UCSD-AML1 (cell line): ENCODE measurements around the gene STARD13.

Experiments
- DNase-seq: peaks from one replicate; lab custom pipeline; 2025; ENCODE audit not compliant: unreplicated experiment; lab: John Stamatoyannopoulos, UW

Gene STARD13

DNA sequence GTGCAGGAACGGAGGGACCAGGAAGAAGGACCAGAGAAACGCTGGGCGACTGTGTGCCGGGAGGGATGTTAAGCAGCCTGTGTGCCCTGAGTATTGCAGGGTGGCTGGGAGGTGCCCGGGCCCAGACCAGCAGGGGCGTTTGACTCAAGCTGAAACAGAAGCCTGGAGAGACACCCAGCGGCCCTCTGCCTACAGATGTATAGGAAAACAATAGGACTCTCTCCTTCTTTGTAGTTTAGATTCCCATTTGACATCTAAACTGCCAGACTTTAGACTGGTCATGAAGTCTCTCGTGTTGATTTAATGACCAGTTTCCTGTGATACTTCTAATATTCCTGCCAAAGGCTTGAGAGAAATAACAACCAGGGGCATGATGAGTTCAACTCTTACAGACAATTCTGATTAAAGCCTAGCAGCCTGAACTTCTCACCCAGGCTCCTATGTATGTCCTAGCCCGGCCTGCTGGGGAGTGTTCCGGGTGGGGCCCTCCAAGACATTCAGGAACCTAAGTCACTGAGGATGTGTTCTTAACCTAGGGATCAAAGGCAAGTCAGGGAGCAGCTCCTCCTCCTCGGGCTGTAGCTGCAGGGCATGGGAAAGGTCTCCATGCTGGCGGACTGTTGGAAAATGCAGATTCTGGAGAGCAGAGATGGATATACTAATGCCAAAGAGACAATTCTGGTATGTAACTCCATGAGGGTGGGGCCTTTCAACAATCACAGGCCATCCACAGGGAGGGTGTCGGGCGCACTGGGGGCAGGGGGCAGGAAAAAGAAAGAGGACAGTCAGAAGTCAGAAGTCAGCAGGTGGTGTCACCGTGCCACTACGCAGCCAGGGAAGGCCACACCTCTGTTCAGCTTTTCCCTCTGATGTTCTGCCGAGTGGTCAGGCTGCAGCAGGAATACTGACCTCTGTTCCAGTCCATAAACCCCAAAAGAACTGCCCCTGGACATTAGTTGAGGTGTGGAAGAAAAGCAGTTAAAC, 131.8 kb downstream of the STARD13 start:
- DNase-seq: no peak

DNA sequence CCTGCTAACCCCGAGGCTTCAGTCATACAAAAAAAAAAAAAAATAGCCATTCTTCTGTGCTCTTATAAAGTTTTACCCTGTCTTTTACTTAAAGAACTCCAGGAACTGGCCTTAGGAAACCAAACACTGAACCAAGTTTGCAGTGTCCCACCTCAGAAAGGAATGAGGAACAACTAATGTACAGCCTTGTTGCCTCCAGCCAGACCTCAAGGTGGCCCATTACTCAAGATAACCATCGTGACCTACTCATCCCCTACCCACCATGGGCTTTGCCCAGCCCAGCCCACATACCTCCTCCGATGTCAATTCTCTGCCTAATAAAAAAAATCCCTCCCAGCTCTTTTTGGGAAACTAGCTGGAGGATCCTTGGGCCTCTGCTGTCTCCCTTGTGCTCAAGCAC, 133.2 kb downstream of the STARD13 start:
- DNase-seq: no peak

DNA sequence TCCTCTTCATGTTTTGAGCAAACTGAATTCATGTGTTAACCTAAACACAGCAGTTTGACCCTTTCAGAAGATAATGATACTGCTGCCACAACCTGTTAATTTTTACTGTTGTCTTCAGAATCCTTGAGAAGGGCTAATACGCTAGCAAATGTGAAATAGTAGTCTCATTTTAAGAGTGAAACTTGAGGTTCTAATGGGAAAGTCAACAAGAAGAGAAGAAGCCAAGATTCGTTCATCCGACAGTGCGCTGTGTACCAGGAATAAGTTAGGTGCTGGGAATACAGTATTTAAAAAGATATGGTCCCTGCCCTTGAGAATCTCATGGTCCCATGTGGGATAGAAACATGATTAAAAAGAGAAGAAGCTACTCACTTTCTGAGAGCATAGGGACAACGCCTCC, 134.9 kb downstream of the STARD13 start:
- DNase-seq: no peak

DNA sequence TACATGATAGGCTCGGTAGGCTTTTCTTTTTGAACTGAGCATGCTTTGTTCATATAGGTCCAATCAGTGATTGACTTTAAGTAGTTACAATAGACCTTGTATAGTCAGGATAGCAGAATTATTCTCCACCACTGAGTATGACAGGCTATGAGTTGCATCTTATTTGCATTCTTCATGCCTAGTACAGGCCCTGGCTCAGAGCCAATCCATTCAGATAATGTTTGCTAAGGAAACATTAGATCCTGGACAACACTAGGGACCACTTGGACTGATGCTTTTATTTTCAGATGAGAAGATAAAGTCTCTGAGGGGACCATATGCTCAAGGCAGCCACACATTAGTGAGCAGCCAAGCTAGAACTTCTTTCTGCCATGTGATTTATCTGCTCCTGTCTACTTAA, 135.4 kb downstream of the STARD13 start:
- no peak for DNase-seq

DNA sequence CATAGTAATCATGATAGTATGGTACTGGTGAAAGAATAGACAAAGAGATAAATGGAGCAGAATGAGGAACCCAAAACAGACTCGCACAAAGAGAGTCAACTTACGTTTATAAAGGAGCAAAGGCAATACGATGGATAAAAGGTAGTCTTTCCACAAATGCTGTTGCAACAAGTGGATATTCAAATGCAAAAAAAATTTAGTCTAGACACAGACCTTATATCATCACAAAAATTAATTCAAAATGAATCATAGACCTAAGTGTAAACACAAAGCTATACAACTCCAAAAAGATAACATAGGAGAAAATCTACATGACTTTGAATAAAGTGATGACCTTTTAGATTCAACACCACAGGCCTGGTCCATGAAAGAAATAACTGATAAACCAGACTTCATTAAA, 137.7 kb downstream of the STARD13 start:
- DNase-seq: no peak

DNA sequence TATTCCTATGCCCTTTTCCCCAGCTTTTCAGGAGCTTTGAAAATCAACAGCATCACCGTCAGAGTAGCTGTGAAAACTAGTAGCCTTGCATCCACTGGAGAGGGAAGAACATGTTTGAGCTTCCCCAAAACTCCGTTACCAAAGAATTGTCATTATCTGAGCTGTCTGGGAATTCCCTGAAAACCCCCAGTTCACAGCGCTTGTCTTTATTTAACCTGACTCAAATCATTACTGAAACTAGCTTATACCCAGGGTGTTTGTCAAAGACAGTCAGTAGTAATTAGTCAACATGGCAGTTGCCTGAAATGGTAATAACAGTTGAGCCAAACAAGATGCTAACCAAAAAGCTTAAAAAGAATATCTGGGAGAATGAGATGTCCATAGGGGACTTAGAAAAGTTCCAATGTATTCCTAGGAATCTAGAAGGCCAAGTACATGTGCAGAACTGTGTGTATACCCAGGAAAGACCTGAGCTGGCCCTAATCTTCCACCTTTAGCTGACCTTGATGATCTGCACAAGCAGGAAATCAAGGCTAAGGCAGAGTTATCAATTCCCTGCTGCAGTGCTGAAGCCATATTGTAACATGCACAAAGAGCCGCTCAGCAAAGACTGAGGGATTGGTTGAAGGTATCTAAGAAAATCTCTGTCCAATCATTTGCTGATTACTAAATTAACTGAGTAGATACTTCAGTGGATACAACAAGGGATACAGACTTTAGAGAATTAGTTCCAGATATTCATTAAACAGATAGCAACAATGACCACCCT, 138.5 kb downstream of the STARD13 start:
- DNase-seq: no peak

DNA sequence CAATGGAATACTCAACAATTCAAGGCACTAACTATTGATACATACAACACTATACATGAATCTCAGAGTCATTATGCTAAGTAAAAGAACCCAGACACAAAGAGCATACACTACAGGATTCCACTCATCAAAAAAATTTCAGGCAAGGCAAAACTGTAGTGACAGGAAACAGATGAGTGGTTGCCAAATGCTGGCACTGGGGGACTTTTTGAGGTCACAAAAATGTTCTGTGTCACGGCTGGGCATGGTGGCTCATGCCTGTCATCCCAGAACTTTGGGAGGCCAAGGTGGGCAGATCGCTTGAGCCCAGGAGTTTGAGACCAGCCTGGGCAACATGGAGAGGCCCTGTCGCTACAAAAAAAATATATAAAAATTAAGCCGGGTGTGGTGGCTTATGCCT, 139.9 kb downstream of the STARD13 start:
- DNase-seq: no peak

DNA sequence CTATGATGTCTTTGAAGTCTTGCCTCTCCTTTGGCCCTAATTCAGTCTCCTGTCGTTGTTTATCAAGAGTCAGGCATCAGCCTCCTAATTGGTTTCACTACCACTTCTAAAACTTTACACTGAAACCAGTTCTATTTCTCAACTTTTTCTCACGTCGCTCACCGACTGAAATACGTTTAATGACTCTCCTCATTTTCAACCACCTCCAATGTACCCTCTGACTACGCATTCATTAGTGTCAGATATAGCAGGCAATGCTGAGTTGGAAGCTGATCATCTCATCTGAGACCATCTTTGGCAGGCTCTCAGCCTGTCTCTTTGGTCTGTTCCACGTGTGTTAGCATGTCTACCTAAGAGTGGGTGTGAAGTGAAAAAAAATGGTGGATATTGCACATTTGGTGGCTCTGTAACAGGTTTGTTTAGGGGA, 141.2 kb downstream of the STARD13 start:
- DNase-seq: no peak

DNA sequence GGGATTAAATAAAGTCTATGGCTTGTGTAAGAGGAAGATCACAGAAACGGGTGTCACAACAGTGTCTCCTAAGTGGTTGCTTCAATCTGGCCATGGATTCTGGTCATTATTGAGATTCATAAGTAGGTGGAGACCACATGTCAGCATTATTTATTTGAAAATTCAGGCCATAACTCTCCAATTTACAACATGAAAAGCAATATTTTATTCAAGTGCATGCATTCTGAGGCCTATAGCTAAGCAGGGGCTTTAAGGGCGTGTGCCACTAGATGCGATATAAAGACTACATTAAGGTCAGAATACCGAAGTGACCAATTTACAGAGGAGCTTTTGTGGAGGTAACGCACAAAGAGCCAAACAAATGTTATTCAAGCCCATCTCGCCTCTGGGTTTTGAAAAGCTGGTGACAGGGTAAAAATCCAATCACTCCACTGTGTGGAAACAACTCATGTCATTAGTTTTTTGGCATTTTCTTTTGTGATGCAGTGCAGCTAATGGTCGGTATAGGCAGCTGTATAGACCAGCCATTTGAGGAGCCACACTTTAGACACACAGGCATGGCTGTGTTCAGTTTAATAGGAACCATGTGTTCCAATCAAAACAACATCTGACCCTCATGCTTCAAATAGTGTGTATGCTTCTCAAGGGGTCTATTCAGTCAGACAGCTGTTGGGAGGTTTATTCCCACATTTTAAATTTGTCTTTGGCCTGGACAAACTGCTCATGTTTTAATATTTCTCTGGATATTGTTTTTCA, 145.6 kb downstream of the STARD13 start:
- no peak for DNase-seq

DNA sequence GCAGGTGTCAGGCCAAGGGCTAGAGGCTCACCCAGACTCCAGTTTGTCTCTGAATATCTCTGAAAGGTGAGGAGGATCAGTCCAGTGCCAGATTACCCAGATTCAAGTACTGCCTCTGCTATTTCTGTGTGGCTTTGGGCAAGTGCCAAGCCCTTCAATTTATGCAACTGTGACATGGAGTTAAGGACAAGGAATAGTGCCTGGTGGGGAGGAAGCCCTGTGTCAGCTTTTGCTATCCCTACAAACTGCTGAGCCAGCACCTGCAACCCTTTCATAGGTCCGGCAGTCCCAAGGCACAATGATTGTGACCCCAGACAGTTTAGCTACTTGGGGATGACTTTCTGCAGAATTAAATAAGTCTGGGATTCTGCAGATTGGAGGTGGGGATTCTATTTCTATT, 146.4 kb downstream of the STARD13 start:
- no peak for DNase-seq

DNA sequence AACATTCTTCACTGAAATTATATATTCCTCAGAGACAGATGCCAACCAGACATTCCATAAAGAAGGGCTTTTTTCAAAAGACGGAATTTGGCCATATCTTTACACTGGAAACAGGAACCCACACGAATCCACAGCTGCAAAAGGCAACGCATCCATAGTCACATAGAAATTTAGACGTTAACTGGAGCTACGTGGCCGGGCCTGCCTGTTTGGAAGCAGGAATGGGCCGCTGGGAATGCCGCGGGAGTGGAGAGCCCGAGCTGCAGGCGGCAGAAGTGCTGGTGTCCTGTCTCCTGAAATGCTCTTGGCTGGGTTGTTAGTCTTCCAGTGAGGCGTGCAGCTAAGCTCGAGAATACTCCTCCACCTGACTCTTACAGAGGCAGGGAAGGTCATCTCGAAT, 147.1 kb downstream of the STARD13 start:
- no peak for DNase-seq

DNA sequence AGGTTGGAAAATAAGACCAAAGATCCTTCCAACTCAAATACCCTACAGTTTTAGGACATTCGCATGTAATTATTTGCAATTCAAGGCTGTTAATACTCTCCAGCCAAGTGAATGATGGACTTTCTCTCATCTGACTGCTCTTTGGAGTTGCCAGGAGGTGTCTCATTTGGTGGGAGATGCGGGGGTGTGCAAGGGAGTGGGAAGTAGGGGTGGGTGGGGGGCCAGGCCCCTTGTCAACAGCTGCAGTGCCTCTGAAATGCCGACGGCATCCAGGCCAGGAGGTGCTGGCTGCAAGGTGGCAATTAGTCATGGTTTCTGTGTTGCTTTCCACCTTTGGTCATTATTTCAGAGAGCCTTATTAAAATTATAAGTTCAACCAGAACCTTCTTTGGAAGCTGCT, 147.8 kb downstream of the STARD13 start:
- DNase-seq: no peak

DNA sequence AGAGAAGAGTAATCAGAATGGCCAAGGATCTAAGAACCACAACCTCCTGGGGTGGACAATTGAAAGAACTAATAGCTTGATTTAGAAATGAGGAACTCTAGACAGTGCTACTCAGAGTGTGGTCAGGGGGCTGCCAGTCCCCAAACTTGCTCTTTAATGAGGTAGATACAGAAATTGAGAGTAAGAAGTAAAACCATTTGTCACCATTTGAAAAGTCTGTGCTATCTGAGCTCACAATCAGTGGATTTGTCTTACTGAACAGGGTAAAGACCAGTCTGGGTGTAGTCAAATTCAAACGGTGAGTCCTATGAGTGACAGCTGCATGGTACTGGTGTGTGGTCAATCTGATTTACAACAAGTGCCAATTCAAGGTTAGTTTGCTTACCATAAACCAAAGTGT, 150.5 kb downstream of the STARD13 start:
- DNase-seq: no peak

DNA sequence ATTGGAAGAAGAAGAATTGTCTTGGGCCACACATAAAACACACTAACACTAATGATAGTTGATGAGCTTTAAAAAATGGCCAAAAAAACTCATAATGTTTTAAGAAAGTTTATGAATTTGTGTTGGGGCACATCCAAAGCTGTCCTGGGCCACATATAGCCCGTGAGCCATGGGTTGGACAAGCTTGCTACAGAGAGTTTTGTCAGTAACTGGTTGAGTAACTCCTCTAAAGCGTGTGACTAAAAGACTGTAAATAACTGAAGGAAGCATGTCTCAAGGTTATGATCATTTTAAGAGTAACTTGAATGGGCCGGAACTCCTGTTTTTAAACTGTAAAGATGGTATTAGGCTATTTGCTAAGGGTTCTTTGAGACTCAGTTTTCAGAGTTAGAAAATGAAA, 151.3 kb downstream of the STARD13 start:
- DNase-seq: no peak

DNA sequence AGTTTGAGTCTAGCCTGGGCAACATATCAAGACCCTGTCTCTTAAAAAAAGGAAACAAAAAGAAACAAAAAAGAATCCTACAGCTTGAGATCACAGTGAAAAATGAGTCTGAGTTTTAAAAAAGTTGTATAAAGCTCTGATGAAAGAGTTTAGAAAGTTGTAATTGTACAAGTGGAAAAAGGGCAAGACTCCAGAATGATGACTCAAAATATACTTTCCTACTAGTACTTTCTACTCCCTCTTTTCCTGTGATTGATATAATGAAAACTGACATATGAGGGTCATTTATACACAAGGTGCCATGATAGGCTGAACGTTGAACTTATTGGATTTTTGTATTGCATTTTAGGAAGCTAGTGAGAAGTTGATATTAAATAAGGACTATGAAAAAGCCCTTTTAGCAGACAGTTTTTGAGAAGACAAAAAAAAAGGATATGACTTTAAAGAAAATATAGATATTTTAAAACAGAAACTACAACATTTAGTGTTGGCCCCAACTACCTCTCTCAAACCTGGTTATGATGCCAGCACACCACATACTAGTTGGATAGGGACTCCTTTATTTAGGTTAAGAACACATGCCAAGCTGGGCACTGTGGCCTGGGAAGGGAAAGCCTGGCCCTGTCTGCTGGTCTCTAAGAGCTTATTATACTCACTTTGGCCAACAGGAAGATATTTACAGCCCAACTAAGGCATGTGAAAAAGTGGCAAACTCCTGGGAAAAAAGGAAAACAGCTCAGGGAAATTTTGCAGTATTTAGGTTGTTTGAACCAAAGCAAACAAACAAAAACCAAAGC, 152.7 kb downstream of the STARD13 start:
- no peak for DNase-seq

DNA sequence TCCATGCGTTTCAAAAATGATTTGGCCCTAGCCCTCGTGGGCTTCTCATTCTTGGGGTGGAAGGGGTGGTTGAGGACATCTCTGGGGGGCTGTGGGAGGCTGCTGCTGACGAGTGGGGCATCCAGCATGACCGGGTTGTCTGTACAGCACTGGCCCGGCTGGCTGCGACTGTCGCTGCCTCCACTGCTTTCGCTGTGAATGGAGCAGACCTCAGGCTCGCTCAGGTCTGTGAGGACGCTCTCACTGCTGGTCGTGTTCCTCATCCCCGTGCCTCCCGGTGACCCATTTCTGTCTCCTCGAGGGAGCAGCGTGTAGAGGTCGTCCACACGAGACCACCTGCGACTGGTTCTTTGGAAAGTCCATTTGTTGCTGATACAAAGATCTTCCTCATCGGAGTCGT, 155.7 kb downstream of the STARD13 start:
- DNase-seq: no peak

DNA sequence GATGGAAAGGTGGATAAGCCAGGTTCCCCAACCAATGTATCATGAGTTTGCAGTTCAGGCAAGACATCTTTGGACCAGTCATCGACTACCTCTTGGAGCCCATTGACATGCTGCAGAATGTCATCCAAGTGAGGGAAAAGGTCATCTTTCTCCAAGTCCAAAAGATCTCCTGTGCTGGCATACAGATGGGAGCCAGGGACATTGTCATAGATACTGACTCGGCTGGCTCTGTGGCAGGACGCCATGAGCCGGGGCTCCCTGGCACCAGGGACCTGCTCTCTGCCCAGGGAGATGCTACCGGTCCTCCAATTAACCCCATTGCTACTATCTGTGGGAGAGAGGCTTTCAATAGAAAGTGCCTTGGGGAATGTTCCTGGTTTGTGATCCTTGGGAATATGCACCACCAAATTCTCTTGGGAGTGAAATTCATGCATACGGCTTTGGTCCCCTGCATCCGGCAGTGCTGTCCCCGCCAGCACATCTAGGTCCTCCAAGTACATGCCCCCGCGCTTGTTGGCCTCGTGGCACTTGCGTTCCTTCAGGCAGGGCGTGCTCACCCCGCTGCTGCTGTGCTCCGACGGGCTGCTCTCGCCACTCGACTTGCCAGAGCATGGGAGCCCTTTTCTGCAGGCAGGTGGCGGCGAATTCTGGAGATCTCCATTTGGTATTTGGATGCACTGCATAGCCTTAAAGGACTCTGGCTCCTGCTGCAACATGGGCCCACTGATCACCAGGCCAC, 156.3 kb downstream of the STARD13 start:
- no peak for DNase-seq

DNA sequence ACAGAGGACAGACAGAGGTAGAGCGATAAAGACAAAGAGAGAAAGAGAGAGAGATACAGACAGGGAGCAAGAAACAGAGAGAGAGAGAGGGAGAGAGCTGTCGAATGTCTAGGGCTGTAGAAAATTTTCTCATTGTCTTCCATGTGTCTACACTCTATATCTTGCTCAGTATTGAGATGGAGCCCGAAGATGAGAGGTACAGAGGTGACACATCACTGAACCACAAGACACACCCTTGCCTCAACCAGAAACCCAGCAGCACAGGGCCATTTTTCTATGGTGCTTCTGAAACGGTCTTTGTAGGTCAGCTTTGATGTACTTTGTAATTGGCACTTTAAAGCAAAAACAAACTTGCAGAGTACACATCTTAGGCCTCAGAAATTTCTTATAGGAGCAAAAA, 157.4 kb downstream of the STARD13 start:
- DNase-seq: no peak

DNA sequence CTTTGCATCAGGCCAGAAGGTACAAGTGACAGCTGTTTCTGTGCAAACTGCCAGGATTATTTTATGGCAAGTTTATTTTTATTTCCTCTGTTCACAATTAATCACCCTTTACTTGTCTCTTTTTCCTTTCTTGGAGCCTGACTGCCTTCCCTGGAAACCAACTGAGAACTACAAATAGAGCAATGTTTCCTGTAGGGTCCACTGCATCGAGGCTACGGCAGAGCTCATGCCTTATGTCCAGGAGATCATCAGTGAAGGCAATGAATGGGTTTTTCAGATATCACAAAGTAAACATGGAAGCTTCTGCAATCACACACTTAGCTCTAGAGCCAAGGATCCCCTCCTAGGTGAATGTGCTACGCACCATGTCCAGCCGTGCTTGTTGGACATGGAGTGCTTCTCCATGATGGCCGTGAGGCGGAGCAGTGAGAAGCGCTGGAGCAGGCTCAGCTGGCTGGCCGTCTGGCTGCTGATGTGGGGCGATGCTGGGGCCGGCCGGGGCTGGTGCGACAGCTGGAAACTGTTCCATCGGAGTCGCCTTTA, 158.5 kb downstream of the STARD13 start:
- DNase-seq: no peak
